H1 (cell line): Measurements from ENCODE around the gene NHERF2. TPM values are rescaled to one million over a fixed set of nuclear protein-coding genes. Genes with fewer than 3 reads are reported as not detected.

Experiments
- CTCF ChIA-PET: fragments of 300-600 bp; sonication (Branson Sonifier 250); formaldehyde crosslinking; loops from one replicate; lab custom pipeline; 2021; ENCODE audit not compliant: partially characterized antibody; lab: Charles Lee
- POLR2A ChIA-PET: fragments of 300-600 bp; sonication (Branson Sonifier 250); formaldehyde crosslinking; loops from one replicate; lab custom pipeline; 2021; ENCODE audit warnings: inconsistent platforms; ENCODE audit not compliant: partially characterized antibody; lab: Charles Lee
- DNase-seq, 2 experiments: peaks; one replicate each; pipeline versions ENCODE4 v3.0.0 to v3.0.0-alpha.2; 2010 to 2022; ENCODE audit warnings: low spot score in 2 of 2, low read depth in 1 of 2, mixed read lengths in 1 of 2
- FAIRE-seq: peaks from 2 replicates; lab custom pipeline; 2011; peaks lifted over from hg19 to GRCh38; lab: Jason Lieb, UNC
- H2AFZ ChIP-seq: 2 replicates; pipeline ENCODE4 v1.8.1; 2012; ENCODE audit warnings: low read length, inconsistent platforms
- H2AK5ac ChIP-seq: 2 replicates; pipeline ENCODE4 v1.6.1; 2013; ENCODE audit warnings: low read depth, low read length
- H2BK120ac ChIP-seq: replicated peaks from 2 replicates; pipeline ENCODE3; 2013; ENCODE audit warnings: low read depth, low read length, inconsistent platforms
- H2BK12ac ChIP-seq: 2 replicates; pipeline ENCODE4 v1.6.1; 2013; ENCODE audit warnings: low read depth, low read length
- H2BK15ac ChIP-seq: 2 replicates; pipeline ENCODE4 v1.6.1; 2013; ENCODE audit warnings: low read length
- H2BK20ac ChIP-seq: 2 replicates; pipeline ENCODE4 v1.6.1; 2013; ENCODE audit warnings: low read length
- H2BK5ac ChIP-seq: 2 replicates; pipeline ENCODE4 v1.6.1; 2013; ENCODE audit warnings: low read depth, low read length
- H3K14ac ChIP-seq: 2 replicates; pipeline ENCODE4 v1.6.1; 2013; ENCODE audit warnings: inconsistent platforms; ENCODE audit not compliant: insufficient read length
- H3K18ac ChIP-seq: 2 replicates; pipeline ENCODE4 v1.6.1; 2013; ENCODE audit warnings: low read length; ENCODE audit errors: extremely low read depth
- H3K23ac ChIP-seq: 2 replicates; pipeline ENCODE4 v1.6.1; 2013; ENCODE audit warnings: inconsistent platforms; ENCODE audit not compliant: insufficient read length
- H3K23me2 ChIP-seq: 2 replicates; pipeline ENCODE4 v1.6.1; 2013; ENCODE audit warnings: low read depth, low read length
- H3K27ac ChIP-seq: 2 replicates; pipeline ENCODE4 v1.6.1; 2011; ENCODE audit warnings: low read depth, low read length, inconsistent platforms
- H3K27me3 ChIP-seq, 4 experiments: replicated peaks in 1 of 4; 1 replicate in 1 of 4; 2 replicates in 3 of 4; pipeline versions ENCODE4 v1.6.1 to v1.8.1; 2011 to 2013; ENCODE audit warnings: low read length in 3 of 4, mild to moderate bottlenecking in 3 of 4, inconsistent platforms in 2 of 4, mixed read lengths in 2 of 4, moderate library complexity in 1 of 4; ENCODE audit not compliant: control insufficient read depth in 3 of 4, insufficient read depth in 3 of 4; ENCODE audit errors: extremely low read depth in 1 of 4
- H3K36me3 ChIP-seq, 4 experiments: 2 replicates each; pipeline versions ENCODE4 v1.6.1 to v1.8.1; 2011 to 2013; ENCODE audit warnings: mild to moderate bottlenecking in 4 of 4, low read length in 3 of 4, moderate library complexity in 2 of 4, control low read depth in 1 of 4, inconsistent platforms in 1 of 4; ENCODE audit not compliant: insufficient read depth in 4 of 4, control insufficient read depth in 2 of 4
- H3K4ac ChIP-seq: replicated peaks from 2 replicates; pipeline ENCODE3; 2013; ENCODE audit warnings: low read length, low read depth, mixed read lengths, inconsistent platforms; ENCODE audit not compliant: insufficient read length
- H3K4me1 ChIP-seq, 4 experiments: replicated peaks in 1 of 4; 1 replicate in 1 of 4; 2 replicates in 3 of 4; pipeline versions ENCODE4 v1.6.1 to v1.8.1; 2011 to 2013; ENCODE audit warnings: low read length in 3 of 4, inconsistent platforms in 2 of 4, mixed read lengths in 1 of 4; ENCODE audit not compliant: insufficient read depth in 4 of 4, control insufficient read depth in 3 of 4
- H3K4me2 ChIP-seq, 2 experiments: 2 replicates each; pipeline versions ENCODE4 v1.6.1 to v1.8.1; 2011 to 2013; ENCODE audit warnings: low read depth in 2 of 2, low read length in 2 of 2, control low read depth in 1 of 2, inconsistent platforms in 1 of 2, mild to moderate bottlenecking in 1 of 2; ENCODE audit not compliant: insufficient read depth in 1 of 2
- H3K4me3 ChIP-seq, 4 experiments: fragments of 200-600, 300-600 bp in 1 of 4; sonication (generic), shearing (Covaris generic), sonication (Bioruptor Twin) in 1 of 4; 2 replicates each; pipeline versions ENCODE4 v1.5.1 to v1.8.1; 2011 to 2016; ENCODE audit warnings: low read length in 4 of 4, low read depth in 3 of 4, control low read depth in 2 of 4, inconsistent platforms in 2 of 4, mild to moderate bottlenecking in 2 of 4, mixed read lengths in 1 of 4, moderate library complexity in 1 of 4; ENCODE audit not compliant: insufficient read depth in 2 of 4; ENCODE audit errors: extremely low read depth in 1 of 4
- H3K56ac ChIP-seq: replicated peaks from 2 replicates; pipeline ENCODE3; 2013; ENCODE audit warnings: low read depth, mild to moderate bottlenecking, mixed read lengths, low read length, inconsistent platforms; ENCODE audit not compliant: insufficient read length
- H3K79me1 ChIP-seq: 2 replicates; pipeline ENCODE4 v1.6.1; 2013; ENCODE audit warnings: low read depth, low read length, control low read depth
- H3K79me2 ChIP-seq, 2 experiments: 2 replicates each; pipeline versions ENCODE4 v1.6.1 to v1.8.1; 2012 to 2013; ENCODE audit warnings: low read length in 2 of 2, mild to moderate bottlenecking in 2 of 2, inconsistent platforms in 1 of 2; ENCODE audit not compliant: insufficient read depth in 2 of 2, control insufficient read depth in 1 of 2
- H3K9ac ChIP-seq, 4 experiments: replicated peaks in 1 of 4; 1 replicate in 1 of 4; 2 replicates in 3 of 4; pipeline versions ENCODE4 v1.6.1 to v1.8.1; 2011 to 2013; ENCODE audit warnings: low read depth in 3 of 4, low read length in 3 of 4, control low read depth in 2 of 4, mild to moderate bottlenecking in 2 of 4, moderate library complexity in 2 of 4, inconsistent platforms in 1 of 4; ENCODE audit errors: extremely low read depth in 1 of 4
- H3K9me3 ChIP-seq, 2 experiments: 2 replicates each; pipeline versions ENCODE4 v1.6.1 to v1.8.1; 2012 to 2013; ENCODE audit warnings: mild to moderate bottlenecking in 2 of 2, moderate library complexity in 2 of 2, control low read depth in 1 of 2, inconsistent platforms in 1 of 2, low read depth in 1 of 2, low read length in 1 of 2, mixed read lengths in 1 of 2; ENCODE audit not compliant: insufficient read depth in 2 of 2
- H4K20me1 ChIP-seq, 2 experiments: replicated peaks in 1 of 2; 2 replicates each; pipeline versions ENCODE3 to v1.8.1; 2011 to 2013; ENCODE audit warnings: inconsistent platforms in 2 of 2, low read length in 2 of 2, mild to moderate bottlenecking in 1 of 2; ENCODE audit not compliant: insufficient read depth in 2 of 2, control insufficient read depth in 1 of 2
- H4K5ac ChIP-seq: 2 replicates; pipeline ENCODE4 v1.6.1; 2013; ENCODE audit warnings: low read length, low read depth, mixed read lengths, inconsistent platforms; ENCODE audit not compliant: insufficient read length
- H4K8ac ChIP-seq: 2 replicates; pipeline ENCODE4 v1.8.0; 2013; ENCODE audit warnings: mild to moderate bottlenecking, moderate library complexity, low read length, inconsistent platforms; ENCODE audit not compliant: insufficient read depth; ENCODE audit errors: extremely low read depth
- H4K91ac ChIP-seq: replicated peaks from 2 replicates; pipeline ENCODE3; 2013; ENCODE audit warnings: low read length, mixed read lengths, inconsistent platforms; ENCODE audit not compliant: insufficient read length
- RFX5 ChIP-seq: IDR thresholded peaks from 2 replicates; pipeline ENCODE4 v1.6.1; 2011; ENCODE audit warnings: low read depth, low read length, improper control_type of control experiment, borderline replicate concordance
- SIX5 ChIP-seq: IDR thresholded peaks from 2 replicates; pipeline ENCODE4 v1.6.1; 2011; ENCODE audit warnings: mild to moderate bottlenecking, low read depth, low read length
- TAF1 ChIP-seq: IDR thresholded peaks from 2 replicates; pipeline ENCODE4 v1.6.1; 2011; ENCODE audit warnings: mild to moderate bottlenecking, low read depth, low read length
- WGBS, 2 experiments: shearing (Covaris generic) in 1 of 2; methylation state at CpG; one replicate each; pipeline versions ENCODE4 v1.1.6 to v1.1.7; 2013 to 2015; ENCODE audit warnings: low lambda C conversion rate in 2 of 2, mixed read lengths in 2 of 2, inconsistent platforms in 1 of 2, low coverage in 1 of 2, missing lambda C conversion rate in 1 of 2; ENCODE audit not compliant: insufficient replicate concordance in 2 of 2, insufficient coverage in 1 of 2, insufficient read length in 1 of 2; ENCODE audit errors: extremely low coverage in 1 of 2, missing lambda C conversion rate in 1 of 2; 5-methylcytosine and 5-hydroxymethylcytosine counted together
- long read RNA-seq, 2 experiments: library from RNA in 1 of 2; library from capped mRNA in 1 of 2; stranded (forward); transcript quantifications; one replicate each; pipeline ENCODE4 v2.0.0, GENCODE V29; 2021; ENCODE audit warnings: inconsistent platforms in 1 of 2
- polyA minus RNA-seq, 3 experiments: library from RNA; depleted of rRNA, polyadenylated mRNA; stranded (reverse); fragments of >200 nt; gene quantifications; 1 replicate in 2 of 3; 2 replicates in 1 of 3; pipeline ENCODE4 v1.2.3, GENCODE V29; 2011
- polyA plus RNA-seq, 7 experiments: library from polyadenylated mRNA; depleted of rRNA in 3 of 7; stranded (reverse) in 5 of 7; unstranded in 2 of 7; fragments of >200 nt in 5 of 7; fragments of 200-250 nt in 2 of 7; gene quantifications; 1 replicate in 5 of 7; 2 replicates in 1 of 7; 4 replicates in 1 of 7; pipeline versions ENCODE4 v1.2.1 to v1.2.3, GENCODE V29; 2011 to 2013; ENCODE audit warnings: missing spikeins in 2 of 7, mixed read lengths in 2 of 7
- total RNA-seq: library from RNA; stranded (reverse); fragmentation: NEBNext Ultra II Directional; extraction: Animal tissue kit (Norgen Biotek cat#: 25700); gene quantifications from 2 replicates; pipeline ENCODE4 v1.2.1, GENCODE V29; 2021

Gene NHERF2
- total RNA-seq (19.3 and 19.6 TPM in 2 replicates), polyA plus RNA-seq (2011; rRNA removed) (13.9 and 22.4 TPM in 2 replicates), polyA minus RNA-seq (2011; rRNA and poly(A)+ RNA removed) (2.1 and 3.3 TPM in 2 replicates)
- 14.3 TPM for polyA plus RNA-seq (2011; cell fraction: cytosol; rRNA removed)
- polyA plus RNA-seq (2011; cell fraction: nucleus; rRNA removed), result 15.4 TPM
- polyA plus RNA-seq (2012, experiment 1 of 2), result 6.9 to 18.2 TPM (median 15.2 TPM) in 4 replicates
- polyA plus RNA-seq (2012, experiment 2 of 2), result 11.5 TPM
- polyA plus RNA-seq (2013, experiment 1 of 2), result 16.9 TPM
- 16.5 TPM for polyA plus RNA-seq (2013, experiment 2 of 2)
- 10.2 TPM for polyA minus RNA-seq (2011; cell fraction: cytosol; rRNA and poly(A)+ RNA removed)
- polyA minus RNA-seq (2011; cell fraction: nucleus; rRNA and poly(A)+ RNA removed), result 1.9 TPM
- long read RNA-seq, experiment 1, partial matches to known transcripts, result 10 of 14 reads
- long read RNA-seq, experiment 1, other reads (novel, unspliced or antisense), result 1 of 14 reads
- long read RNA-seq, experiment 2, partial matches to known transcripts, result 0 of 1 reads
- long read RNA-seq, experiment 2, other reads (novel, unspliced or antisense), result 0 of 1 reads

- no peak within 1 kb of the TSS for H3K27ac ChIP-seq
- peak within 1 kb of the TSS; percentile 80; the same call in 1 of the 2 replicates for H2BK20ac ChIP-seq
- H3K4me1 ChIP-seq, result peaks cover 0 to 14% (median 11%) of the 10 kb centered on the region in 4 experiments; a peak in 5 of 7 replicates
- TF ChIP-seq TAF1 (no peak), SIX5 (no peak), RFX5 (no peak)
- H3K18ac ChIP-seq, result peak within 1 kb of the TSS; percentile 65; the same call in 1 of the 2 replicates
- H3K56ac ChIP-seq, result no peak within 1 kb of the TSS
- peak within 1 kb of the TSS; percentile 98 for H3K4ac ChIP-seq
- H2AK5ac ChIP-seq, result peak within 1 kb of the TSS; percentile 87; the same call in 1 of the 2 replicates
- POLR2A ChIA-PET, result interaction anchor here (0.5 to 2.1 kb wide), 5 partner anchors 15 to 435 kb away, joined by 3 to 7 read pairs (median 3); partner anchors contain the start of gene RPS2
- no peaks in the 10 kb centered on the region for H3K79me2 ChIP-seq
- H2BK12ac ChIP-seq, result peak within 1 kb of the TSS; percentile 96; the same call in 1 of the 2 replicates
- H4K8ac ChIP-seq, result peak within 1 kb of the TSS; percentile 40
- H3K4me3 ChIP-seq, result peak within 1 kb of the TSS; percentile 42 to 66 (median 46)
- H3K9ac ChIP-seq, result peak within 1 kb of the TSS in 1 of 4 experiments; percentile 2; a peak in 1 of 7 replicates
- FAIRE-seq (no peak), DNase-seq (no peak)
- 0 out of 2 replicates have a peak within 1 kb of the TSS, but pooled peaks have one; percentile 66 for H2BK5ac ChIP-seq
- H3K9me3 ChIP-seq, result no peaks in the 10 kb centered on the region
- H3K23ac ChIP-seq, result no peak within 1 kb of the TSS
- CTCF ChIA-PET, result interaction anchor here (0.8 to 1.6 kb wide), 5 partner anchors 8 to 64 kb away, joined by 3 to 5 read pairs (median 4); no protein-coding TSS in a partner anchor
- no peaks in the 10 kb centered on the region for H3K36me3 ChIP-seq
- no peaks in the 10 kb centered on the region for H3K79me1 ChIP-seq
- peak within 1 kb of the TSS; percentile 95 for H4K91ac ChIP-seq
- 0 out of 2 replicates have a peak within 1 kb of the TSS, but pooled peaks have one; percentile 18 for H2AFZ ChIP-seq
- peaks cover 2 to 30% (median 24%) of the 10 kb centered on the region in 4 experiments for H3K27me3 ChIP-seq
- H2BK120ac ChIP-seq, result peak within 1 kb of the TSS; percentile 64
- H2BK15ac ChIP-seq, result peak within 1 kb of the TSS; percentile 97
- no peak within 1 kb of the TSS for H3K14ac ChIP-seq
- peaks cover 0 to 9% of the 10 kb centered on the region in 2 experiments for H4K20me1 ChIP-seq
- 25% methylated on average over 11 of the region's 59 CpGs; no CpG with 5 or more reads in 1 of the 2 experiments for WGBS, 2 experiments
- peaks cover 7% of the 10 kb centered on the region; the same call in 1 of the 2 replicates for H3K23me2 ChIP-seq
- H3K4me2 ChIP-seq, result peak within 1 kb of the TSS; percentile 61 to 80
- no peak within 1 kb of the TSS for H4K5ac ChIP-seq
Measured at GRCh38 chr16:2026461-2027023, at the start of gene NHERF2. Gene NHERF2 (plus strand): TSS chr16:2026902. CDS start chr16:2027006, 104 bp downstream.
